ENCODE measurements around the gene UBE4A.

Gene UBE4A, protein sequence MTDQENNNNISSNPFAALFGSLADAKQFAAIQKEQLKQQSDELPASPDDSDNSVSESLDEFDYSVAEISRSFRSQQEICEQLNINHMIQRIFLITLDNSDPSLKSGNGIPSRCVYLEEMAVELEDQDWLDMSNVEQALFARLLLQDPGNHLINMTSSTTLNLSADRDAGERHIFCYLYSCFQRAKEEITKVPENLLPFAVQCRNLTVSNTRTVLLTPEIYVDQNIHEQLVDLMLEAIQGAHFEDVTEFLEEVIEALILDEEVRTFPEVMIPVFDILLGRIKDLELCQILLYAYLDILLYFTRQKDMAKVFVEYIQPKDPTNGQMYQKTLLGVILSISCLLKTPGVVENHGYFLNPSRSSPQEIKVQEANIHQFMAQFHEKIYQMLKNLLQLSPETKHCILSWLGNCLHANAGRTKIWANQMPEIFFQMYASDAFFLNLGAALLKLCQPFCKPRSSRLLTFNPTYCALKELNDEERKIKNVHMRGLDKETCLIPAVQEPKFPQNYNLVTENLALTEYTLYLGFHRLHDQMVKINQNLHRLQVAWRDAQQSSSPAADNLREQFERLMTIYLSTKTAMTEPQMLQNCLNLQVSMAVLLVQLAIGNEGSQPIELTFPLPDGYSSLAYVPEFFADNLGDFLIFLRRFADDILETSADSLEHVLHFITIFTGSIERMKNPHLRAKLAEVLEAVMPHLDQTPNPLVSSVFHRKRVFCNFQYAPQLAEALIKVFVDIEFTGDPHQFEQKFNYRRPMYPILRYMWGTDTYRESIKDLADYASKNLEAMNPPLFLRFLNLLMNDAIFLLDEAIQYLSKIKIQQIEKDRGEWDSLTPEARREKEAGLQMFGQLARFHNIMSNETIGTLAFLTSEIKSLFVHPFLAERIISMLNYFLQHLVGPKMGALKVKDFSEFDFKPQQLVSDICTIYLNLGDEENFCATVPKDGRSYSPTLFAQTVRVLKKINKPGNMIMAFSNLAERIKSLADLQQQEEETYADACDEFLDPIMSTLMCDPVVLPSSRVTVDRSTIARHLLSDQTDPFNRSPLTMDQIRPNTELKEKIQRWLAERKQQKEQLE

DNA sequence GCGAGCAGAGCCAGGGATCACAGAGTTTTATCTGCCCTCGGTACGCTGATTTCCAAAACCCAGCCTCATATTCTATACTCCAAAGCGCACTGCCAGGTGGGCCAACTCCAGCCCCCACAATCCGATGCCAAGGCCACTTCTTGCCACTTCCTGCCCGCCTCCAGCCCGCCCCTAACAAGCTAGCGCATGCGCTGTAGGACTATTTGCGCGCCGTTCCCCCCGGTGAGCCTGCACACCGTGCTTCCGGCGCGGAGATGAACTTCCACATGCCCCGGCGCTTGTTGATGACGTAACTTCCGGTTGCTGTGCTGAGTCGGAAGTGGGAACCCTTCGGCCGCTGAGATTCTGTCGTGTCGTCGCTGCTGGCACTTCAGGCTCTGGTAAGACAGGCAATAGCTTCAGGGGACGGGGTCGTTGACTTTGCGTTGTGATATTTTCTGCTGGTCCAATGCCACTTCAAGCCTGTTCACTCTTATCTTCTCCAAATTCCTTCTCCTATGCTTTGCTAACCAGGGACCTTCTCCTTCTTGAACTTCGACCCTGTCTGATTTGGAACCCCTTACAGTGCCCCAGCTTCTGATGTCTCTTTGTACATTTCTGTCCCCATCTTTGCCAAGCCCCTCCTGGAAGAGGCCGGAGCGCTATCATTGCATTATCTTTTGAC is at the start of gene UBE4A:
Gene UBE4A, plus strand, starts transcription at position 306 of the 664 bp plus-strand sequence. CDS start 5,481 bp downstream, outside the sequence.
- peak; percentile 93 for DNase-seq (ENCODE audit: low spot score)

DNA sequence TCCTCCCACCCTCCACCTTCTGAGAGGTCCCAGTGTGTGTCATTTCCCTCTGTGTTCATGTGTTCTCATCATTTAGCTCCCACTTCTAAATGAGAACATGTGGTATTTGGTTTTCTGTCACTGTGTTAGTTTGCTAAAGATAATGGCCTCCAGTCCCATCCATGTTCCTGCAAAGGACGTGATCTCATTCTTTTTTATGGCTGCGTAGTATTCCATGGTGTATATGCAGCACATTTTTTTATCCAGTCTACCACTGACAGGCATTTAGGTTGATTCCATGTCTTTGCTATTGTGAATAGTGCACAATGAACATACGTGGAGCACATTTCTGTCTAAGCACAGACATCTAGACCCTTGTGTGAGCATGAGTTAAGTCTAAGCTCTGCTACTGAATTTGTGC is 49.1 kb upstream of the UBE4A start:
- no peak for DNase-seq (ENCODE audit: low spot score)

DNA sequence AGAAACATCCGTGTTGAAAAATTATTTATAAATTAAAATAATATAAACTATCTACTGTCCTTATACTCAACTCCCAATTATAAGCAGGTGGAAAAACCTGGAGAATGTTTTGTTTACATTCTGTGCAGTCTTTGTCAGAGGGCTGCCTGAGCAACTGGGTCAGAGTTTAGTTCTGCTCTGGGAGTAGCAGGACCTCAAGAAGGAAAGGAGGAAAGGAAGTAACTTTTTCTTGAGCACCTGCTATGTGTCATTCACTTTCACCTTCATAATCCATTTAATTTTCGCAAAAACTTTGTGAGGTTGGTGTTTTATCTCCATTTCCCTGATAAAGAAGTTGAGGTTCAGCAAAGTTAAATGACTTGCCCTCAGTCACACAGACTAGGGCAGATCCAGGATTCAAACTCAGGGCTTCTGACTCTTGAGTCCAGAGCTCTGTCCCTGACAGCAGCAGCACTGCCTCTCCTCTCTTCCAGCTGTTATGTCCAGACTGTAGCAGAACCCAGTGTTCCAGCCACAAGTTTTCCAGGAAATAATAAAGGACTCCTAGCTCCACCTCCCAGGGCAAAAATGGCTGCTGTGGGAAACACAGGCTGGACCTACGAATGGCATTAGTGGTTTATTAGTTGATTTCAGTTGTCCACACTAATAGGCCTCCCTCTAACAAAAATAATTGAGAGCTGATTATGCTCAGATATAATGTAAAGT is 48.5 kb upstream of the UBE4A start:
- DNase-seq (ENCODE audit: low spot score) = no peak

DNA sequence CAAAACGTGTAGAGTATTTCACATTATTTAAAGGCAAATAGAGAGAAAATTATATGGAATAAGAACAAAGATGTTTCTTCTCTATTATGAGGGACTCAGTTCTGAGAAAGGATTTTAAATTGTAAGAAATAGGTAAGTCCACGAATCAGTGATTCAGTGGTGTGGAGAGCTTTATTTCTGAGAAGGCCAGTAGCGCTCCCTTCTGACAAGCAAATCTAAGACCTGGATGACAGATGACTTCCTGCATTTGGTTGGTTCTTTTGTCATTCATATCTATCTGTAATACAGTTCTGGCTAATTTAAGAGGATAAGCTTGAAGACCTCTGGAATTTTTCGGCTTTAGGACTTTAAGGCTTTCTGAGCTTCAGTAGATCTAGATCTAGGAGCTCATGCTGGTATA is 47.9 kb upstream of the UBE4A start:
- DNase-seq (ENCODE audit: low spot score) = no peak

DNA sequence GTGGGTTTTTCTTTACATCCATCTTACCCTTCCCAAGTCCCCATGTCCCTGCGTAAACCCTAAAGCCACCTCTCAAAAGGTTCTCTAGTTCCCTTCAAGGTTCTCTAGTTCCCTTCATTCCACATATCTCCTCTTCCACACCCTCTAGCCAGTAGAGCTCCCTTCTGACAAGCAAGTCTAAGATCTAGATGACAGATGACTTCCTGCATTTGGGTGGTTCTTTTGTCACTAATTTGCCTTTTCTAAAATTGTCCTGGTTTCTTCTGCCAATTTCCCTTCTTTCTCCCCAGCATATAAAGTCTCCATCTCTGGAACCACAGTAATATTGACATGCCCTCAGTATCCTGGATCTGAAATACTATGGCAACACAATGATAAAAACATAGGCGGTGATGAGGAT is 47.1 kb upstream of the UBE4A start:
- DNase-seq (ENCODE audit: low spot score) = no peak

DNA sequence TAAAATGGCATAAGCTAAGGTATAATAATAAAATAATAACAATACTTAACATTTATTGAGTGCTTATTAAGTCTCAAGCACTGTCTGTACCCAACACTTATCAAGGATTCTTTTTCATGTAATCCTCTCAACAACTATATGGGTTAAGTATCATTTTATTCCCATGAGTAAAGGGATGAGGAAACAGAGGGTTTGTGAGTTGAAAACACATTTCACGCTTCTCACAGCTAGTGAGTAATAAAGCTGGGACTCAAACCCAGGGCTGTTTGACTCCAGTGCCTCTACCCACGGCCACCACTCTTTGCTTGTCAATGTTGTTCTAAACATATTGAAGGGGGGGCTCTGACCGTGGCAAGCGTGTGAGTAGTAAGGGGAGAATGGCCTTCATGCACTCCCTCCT is 46.2 kb upstream of the UBE4A start:
- DNase-seq (ENCODE audit: low spot score) = no peak

DNA sequence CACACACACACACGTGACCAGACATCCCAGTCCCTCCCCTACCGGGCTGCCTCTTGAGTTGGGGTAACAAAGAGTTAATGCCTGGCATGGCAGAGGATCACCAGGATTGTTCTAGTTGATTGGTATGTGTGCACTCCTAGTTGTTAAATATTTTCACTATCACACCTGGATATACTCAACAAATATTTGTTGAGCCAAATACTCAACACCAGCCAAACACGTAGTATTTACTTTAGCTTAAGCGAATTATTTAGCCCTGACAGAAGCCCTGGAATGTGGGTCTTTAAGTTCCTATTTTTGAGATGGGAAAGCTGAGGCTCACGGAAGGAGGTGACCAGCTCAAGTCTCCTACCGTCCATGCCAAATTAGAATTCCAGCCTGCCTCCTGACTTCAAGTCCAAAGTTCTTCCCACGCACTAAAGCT is 44.4 kb upstream of the UBE4A start:
- no peak for DNase-seq (ENCODE audit: low spot score)

DNA sequence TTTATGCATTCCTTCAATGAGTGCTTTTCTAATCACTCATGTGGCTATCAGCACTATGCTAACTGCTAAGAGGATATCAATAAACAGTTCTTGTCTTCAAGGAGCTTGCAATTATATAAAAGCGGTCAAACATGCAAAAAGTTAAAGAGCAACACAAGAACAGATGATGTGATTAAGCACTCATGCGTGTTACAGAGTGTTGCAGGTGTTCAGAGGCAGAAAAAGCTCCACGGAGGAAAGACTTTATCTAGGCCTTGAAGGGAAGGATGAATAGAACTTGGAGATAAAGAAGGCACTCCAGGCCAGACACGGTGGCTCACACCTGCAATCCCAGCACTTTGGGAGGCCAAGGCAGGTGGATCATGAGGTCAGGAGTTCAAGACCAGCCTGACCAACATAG is 41.3 kb upstream of the UBE4A start:
- no peak for DNase-seq (ENCODE audit: low spot score)

DNA sequence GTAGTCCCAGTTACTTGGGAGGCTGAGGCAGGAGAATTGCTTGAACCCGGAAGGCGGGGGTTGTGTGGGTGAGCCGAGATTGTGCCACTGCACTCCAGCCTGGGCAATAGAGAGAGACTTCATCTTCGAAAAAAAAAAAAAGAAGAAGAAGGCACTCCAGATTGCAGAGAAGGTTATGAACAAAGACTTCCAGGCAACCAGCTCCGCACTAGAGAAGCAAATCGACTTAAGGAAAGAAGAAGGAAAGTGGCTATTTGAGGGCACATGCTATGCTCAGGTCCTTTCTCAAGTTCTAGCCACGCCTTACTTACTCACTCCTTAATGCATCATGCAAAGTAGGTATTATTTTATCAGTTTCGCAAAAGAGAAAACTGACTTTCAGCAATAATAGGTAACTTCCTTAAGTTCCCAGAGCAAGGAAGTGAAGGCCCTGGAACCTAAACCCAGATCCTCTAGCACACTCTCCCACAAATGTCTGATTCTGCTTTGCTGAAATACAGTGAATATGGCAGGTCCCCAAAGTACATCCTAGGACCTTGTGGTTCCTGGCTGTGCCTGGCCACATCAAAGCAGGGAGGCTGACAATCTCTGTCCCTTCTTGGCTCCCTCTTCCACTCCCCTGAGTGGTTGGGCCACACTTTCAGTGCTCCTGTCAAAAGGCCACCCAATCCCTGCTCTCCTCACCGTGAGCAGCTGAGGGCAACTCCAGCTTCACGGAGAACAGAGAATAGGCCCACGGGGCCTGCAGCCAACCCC is 40.6 kb upstream of the UBE4A start:
- DNase-seq (ENCODE audit: low spot score) = no peak

DNA sequence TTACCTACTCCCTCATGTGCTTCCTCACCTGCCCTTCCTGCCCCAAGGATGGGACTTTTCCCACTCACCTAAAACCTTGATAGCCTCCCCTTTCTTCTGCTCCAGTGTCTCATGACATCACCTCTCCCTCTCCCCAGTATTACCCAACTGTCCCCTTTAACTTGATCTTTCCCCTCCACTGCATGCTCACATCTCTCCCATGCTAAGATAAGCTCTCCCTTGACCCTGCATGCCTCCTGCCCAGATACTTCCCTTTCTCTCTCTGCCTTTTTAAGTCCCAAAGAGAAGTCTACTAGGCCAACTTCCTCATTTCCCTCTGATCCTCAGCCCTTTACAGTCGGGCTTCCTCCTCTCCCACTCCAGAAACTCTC is 40.1 kb upstream of the UBE4A start:
- DNase-seq (ENCODE audit: low spot score) = peak; percentile 73

DNA sequence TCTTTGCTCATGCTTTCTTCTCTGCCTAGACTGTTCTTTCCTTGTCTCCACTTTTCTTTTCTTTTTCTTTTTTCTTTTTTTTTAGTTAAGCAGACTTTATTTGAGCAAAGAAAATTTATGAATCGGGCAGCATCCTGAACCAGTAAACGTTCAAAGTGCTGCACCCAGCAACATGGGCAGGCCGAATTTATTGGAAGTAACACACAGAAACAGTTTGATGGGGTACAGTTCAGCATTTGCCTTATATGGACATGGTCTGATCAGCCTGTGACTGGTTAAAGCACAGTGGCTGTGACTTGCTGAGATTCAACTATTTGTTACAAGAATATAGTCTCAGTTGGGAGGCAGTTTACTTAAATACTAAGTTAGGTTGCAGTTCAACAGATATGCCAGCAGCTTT is 38.9 kb upstream of the UBE4A start:
- no peak for DNase-seq (ENCODE audit: low spot score)

DNA sequence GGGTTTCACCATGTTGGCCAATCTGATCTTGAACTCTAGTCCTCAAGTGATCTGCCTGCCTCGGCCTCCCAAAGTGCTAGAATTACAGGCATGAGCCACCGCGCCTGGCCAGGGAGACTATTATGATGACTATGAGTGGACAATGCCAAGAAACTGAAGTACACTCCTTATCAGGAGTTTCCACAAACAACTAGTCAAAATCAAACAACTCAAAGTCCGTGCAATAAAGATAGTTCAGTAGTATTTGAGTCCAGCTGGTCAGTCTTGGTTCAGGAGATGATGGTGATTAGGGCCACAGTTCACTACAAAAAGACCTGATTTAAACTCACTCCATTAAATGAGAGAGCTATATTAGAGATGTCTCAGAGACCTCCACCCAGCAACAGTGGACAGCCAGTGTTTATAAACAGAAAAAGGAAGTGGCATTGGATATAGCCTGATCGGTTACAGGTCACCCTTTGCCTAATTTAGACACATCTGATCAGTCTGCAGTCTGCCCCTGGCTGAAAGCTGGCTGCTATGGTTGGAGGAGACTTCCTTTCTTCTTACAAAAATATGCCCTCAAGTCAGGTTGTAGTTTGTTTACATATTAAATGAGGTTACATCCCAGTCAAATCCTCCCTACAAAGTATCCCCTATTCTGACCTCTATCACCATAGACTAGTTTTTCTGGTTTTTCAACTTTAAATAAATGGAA is 37.9 kb upstream of the UBE4A start:
- peak; percentile 38 for DNase-seq (ENCODE audit: low spot score)

DNA sequence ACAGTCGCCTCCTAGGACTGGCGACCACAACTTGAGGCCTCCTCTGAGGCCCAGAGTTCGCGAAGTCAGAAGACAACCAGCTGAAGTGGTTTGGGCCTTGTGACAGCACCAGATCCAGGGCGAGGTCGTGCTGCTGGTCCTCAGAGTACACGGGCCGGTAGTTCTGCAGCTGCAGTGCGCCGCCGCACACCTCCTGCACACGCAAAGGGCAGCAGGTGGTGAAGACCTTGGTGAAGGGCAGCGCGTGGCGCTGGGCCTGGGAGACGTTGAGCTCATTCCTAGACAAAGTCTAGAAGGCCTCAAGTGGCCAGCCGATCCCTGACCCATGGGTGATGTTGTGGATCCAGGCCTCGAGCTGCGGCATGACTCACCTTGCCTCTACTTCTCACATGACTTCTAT is 36.7 kb upstream of the UBE4A start:
- no peak for DNase-seq (ENCODE audit: low spot score)

DNA sequence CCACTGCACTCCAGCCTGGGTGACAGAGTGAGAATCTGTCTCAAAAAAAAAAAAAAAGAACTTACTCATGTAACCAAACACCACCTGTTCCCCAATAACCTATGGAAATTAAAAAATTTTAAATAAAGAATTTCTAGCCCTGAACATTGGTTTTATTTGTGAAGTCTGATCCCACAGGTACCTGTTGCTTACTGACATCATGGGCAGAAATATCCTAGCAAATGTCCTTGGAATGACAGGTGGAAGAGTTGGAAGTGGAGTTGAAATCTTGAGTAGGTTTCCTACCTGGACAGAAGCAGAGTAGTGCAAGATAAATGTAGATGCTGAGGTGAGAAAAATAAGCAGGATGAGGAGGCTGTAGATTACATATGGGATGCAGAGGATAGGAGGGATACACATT is 34.1 kb upstream of the UBE4A start:
- no peak for DNase-seq (ENCODE audit: low spot score)

DNA sequence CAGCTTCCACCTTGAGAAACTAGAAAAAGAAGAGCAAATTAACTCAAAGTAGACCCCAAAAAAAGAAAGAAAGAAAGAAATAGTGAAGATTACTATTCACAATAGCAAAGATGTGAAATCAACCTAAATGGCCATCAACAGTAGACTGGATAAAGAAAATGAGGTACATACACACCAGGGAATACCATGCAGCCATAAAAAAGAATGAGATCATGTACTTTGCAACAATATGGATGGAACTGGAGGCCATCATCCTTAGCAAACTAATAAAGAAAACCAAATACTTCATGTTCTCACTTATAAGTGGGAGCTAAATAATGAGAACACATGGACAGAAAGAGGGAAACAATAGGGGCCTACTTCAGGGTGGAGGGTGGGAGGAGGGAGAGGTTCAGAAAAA is 30.7 kb upstream of the UBE4A start:
- no peak for DNase-seq (ENCODE audit: low spot score)

DNA sequence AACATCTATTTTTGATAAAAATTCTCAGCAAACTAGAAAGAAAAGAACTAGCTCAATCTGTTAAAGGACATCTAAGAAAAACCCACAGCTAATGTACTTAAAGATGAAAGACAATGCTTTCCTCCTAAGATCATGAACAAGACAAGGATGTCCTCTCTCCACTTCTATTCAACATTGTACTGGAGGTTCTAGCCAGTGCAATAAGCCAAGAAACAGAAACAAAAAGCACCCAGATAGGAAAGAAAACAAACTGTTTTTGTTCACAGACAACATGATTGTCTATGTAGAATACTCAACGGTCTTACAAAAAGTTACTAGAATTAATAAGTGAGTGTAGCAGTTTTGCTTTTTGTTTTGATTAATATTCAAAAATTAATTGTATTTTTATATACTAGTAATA is 24.7 kb upstream of the UBE4A start:
- DNase-seq (ENCODE audit: low spot score) = peak; percentile 17

DNA sequence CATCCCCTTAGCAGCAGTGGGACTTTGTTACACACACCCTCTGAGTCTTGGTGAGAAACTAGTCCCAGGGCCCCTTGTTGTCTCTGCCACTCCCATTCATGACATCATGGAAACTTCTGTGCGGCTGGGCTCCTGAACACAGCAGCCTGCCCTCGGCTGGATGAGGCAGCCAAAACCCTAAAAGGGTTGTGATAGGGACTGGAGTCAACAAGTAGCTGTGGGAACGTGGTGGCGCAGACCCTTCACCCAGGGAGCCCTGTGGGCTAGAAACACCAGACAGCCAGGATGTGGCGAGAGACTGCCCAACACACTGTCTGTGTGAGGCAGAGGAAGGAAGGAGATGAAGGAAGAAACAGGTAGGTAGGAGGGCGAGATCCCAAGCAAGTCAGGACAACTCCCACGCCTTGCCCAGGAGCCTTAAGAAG is 20.8 kb upstream of the UBE4A start:
- DNase-seq (ENCODE audit: low spot score) = no peak

DNA sequence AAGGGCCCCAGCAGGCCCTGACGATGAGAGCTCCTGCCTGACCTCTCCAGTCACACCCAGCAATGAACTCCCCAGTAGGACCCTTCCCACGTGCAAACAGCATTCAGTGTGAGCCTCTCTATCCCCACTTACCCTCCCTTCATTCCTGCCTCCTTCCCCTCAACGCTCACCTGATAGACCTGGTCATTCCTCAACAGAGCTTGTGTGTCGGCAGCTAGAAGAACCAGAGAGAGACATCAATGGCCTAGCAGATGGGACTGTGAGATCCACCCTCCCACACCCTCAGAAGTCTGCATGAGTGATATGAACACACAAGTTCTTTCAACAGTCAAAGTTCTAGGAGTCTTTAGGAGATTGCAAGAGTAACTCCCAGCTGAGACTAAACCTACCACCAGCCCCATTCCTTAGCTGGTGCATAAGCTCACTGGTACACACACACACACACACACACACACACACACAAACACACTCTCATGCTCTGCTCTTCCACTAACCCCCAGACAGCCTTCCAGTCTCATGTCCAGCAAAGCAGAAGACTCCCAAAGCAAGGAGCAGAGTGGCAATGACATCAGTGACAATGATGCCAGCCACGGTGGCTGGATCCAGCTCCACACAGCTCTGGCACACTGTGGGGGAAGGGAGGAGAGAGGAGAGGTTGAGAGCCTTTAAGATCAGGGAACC is 20.0 kb upstream of the UBE4A start:
- no peak for DNase-seq (ENCODE audit: low spot score)

DNA sequence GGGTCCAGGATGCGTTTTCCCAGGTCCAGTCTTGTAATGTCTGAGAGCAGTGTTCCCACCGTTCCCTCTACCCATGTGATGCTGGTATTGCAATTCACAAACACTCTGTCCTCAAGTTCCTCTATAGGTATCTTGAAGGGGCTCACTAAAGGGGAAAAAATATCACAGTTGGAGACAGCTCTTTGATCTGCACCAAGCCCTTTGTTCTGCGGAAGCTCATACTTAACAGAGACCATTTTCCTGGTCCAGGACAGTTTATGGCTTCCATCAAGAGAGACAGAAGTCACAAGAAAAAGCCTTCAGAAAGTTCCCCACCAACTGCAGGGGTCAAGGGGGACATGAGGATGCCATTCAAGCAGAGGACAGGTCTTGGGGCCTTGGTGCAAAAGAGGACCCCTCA is 19.0 kb upstream of the UBE4A start:
- no peak for DNase-seq (ENCODE audit: low spot score)

DNA sequence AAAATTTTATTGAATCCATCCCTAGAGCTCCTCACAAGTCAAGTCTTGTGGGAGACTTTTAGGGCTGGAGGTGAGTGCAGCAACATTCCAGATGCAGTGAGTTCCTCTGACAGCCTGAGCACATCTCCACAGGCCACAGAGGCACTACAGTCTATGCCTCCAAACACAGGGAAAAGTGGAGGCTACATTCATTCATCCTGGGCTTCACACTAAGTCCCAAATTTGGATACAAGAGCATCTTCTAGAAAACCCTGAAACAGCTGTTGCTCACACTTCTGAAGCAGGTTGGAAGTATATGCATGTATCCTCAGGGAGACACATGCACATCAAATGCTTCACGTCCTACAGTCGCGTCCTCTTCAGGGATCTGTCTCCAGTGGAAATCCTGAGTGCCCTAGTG is 18.1 kb upstream of the UBE4A start:
- DNase-seq (ENCODE audit: low spot score) = no peak
